Pancreas (tissue), 10 donors: Measurements from ENCODE around the gene TGFB1. TPM values are rescaled to one million over a fixed set of nuclear protein-coding genes. Genes with fewer than 3 reads are reported as not detected.

Experiments
- ATAC-seq, 4 donors: fragments of 200-7000 bp; cut with Tn5 transposase; one replicate each; pipeline versions ENCODE4 v1.8.0 to v1.9.1; 2020; ENCODE audit warnings: mild to moderate bottlenecking in 4 of 4, moderate library complexity in 4 of 4
- DNase-seq, 6 donors: peaks; one replicate each; pipeline ENCODE4 v3.0.0-alpha.2; 2020
- FAIRE-seq: peaks from 2 replicates; lab custom pipeline; 2012; peaks lifted over from hg19 to GRCh38; lab: Jason Lieb, UNC
- H3K27ac ChIP-seq, 4 donors: fragments of 200-600 bp; sonication (generic); 1 replicate in 3 of 4; 2 replicates in 1 of 4; pipeline versions ENCODE4 v1.5.0 to v1.8.0; 2020
- H3K27me3 ChIP-seq, 4 donors: fragments of 200-600 bp; one replicate each; pipeline ENCODE4 v1.8.0; 2021
- H3K36me3 ChIP-seq, 3 donors: fragments of 200-600 bp; sonication (generic) in 1 of 3; one replicate each; pipeline versions ENCODE4 v1.5.0 to v1.8.0; 2020 to 2021
- H3K4me1 ChIP-seq, 3 donors: fragments of 200-600 bp; one replicate each; pipeline ENCODE4 v1.8.0; 2021
- H3K4me3 ChIP-seq, 4 donors: fragments of 200-600 bp; sonication (generic) in 2 of 4; one replicate each; pipeline versions ENCODE4 v1.5.0 to v1.8.0; 2020 to 2021
- H3K9me3 ChIP-seq, 4 donors: fragments of 200-600 bp; one replicate each; pipeline ENCODE4 v1.8.0; 2021
- WGBS, 2 donors: extraction: QIAGEN DNeasy Blood & Tissue Kit; methylation state at CpG; one replicate each; pipeline ENCODE4 v1.1.7; 2013; 5-methylcytosine and 5-hydroxymethylcytosine counted together
- intact Hi-C, 3 donors: fragments of 100-400 bp; cut with DNase I; formaldehyde crosslinking; loops; one replicate each; pipeline versions ENCODE4 v1.11.1 to v1.14.2; 2022
- polyA plus RNA-seq, 2 donors: library from polyadenylated mRNA; stranded (reverse); fragments of 200-250 nt; gene quantifications; one replicate each; pipeline ENCODE4 v1.2.3, GENCODE V29; 2013
- total RNA-seq, 6 donors: library from RNA; stranded (reverse); fragmentation: NEBNext Ultra II Directional in 4 of 6; extraction: Animal tissue kit (Norgen Biotek cat#: 25700) in 4 of 6; gene quantifications; one replicate each; pipeline versions ENCODE4 v1.2.1 to v1.2.4, GENCODE V29; 2021 to 2023
- TF ChIP-seq, protein P1 (sequence below), 4 donors: fragments of 200-600 bp; sonication (generic) in 3 of 4; IDR thresholded peaks; one replicate each; pipeline versions ENCODE4 v1.5.0 to v1.8.0; 2021; ENCODE audit warnings: antibody characterized with exemption in 4 of 4
- donor health status: healthy with polysubstance abuse.
- donor health status: DM: no; HTN: no; CAD: no; lungs with moderate emphysema.
- donor health status: DM: no; HTN: no; CAD: no.
- donor health status: control.
- donor health status: control.
- donor health status: Bipolar disorder and iron deficiency.
- donor health status: DM: yes; HTN: yes; CAD: no.
- donor health status: DM: no; HTN: no; CAD: no.
- donor health status: DM: no; HTN: no; CAD: no.
- donor health status: DM: yes; HTN: yes; CAD: no.

Gene TGFB1
- total and polyA plus RNA-seq, 8 donors: 3.3 to 32.3 (median 6.1) TPM

GRCh38 chr19:41300555-41300954 lies 53.2 kb downstream of the TGFB1 start:
- H3K9me3 ChIP-seq: no peaks in the 10 kb centered on the region
- TF ChIP-seq, protein P1, sequence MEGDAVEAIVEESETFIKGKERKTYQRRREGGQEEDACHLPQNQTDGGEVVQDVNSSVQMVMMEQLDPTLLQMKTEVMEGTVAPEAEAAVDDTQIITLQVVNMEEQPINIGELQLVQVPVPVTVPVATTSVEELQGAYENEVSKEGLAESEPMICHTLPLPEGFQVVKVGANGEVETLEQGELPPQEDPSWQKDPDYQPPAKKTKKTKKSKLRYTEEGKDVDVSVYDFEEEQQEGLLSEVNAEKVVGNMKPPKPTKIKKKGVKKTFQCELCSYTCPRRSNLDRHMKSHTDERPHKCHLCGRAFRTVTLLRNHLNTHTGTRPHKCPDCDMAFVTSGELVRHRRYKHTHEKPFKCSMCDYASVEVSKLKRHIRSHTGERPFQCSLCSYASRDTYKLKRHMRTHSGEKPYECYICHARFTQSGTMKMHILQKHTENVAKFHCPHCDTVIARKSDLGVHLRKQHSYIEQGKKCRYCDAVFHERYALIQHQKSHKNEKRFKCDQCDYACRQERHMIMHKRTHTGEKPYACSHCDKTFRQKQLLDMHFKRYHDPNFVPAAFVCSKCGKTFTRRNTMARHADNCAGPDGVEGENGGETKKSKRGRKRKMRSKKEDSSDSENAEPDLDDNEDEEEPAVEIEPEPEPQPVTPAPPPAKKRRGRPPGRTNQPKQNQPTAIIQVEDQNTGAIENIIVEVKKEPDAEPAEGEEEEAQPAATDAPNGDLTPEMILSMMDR (IDR thresholded peaks at IDR 0.05): no peak
- H3K27me3 ChIP-seq: no peaks in the 10 kb centered on the region
- no peak overlapping the region for H3K27ac ChIP-seq
- H3K4me1 ChIP-seq: peaks cover 0 to 12% (median 0%) of the 10 kb centered on the region in 3 donors
- WGBS, 2 donors: 92 to 94% methylated on average over 6 of the region's 6 CpGs
- no peak overlapping the region for H3K4me3 ChIP-seq
- FAIRE-seq: no peak
- intact Hi-C loops: loop anchor here in 1 of 3 donors (10.0 kb wide), 1 partner anchor 96 kb away; no protein-coding TSS in a partner anchor
- H3K36me3 ChIP-seq: peaks cover 7 to 73% (median 35%) of the 10 kb centered on the region in 3 donors
- ATAC-seq: no peak
- peak in 1 of 6 donors; percentile 10 for DNase-seq

GRCh38 chr19:41299755-41300089 lies 54.0 kb downstream of the TGFB1 start:
- ATAC-seq: peak in 2 of 4 donors; percentile 3 to 6
- peaks cover 7 to 73% (median 37%) of the 10 kb centered on the region in 3 donors for H3K36me3 ChIP-seq
- WGBS, 2 donors: 50 to 53% methylated on average over 4 of the region's 4 CpGs
- no peak for FAIRE-seq
- intact Hi-C loops: loop anchor here in 1 of 3 donors (10.0 kb wide), 1 partner anchor 95 kb away; no protein-coding TSS in a partner anchor
- no peaks in the 10 kb centered on the region for H3K27me3 ChIP-seq
- H3K4me1 ChIP-seq: peaks cover 0 to 12% (median 0%) of the 10 kb centered on the region in 3 donors
- peak overlapping the region in 2 of 4 donors; percentile 50 to 67 for H3K27ac ChIP-seq
- TF ChIP-seq, protein P1 (IDR thresholded peaks at IDR 0.05): no peak
- H3K4me3 ChIP-seq: no peak overlapping the region
- H3K9me3 ChIP-seq: no peaks in the 10 kb centered on the region
- DNase-seq: no peak

- TF ChIP-seq, protein P1 (IDR thresholded peaks at IDR 0.05): no peak
- DNase-seq: no peak
- intact Hi-C loops: no loop called here
- peaks cover 0 to 12% (median 0%) of the 10 kb centered on the region in 3 donors for H3K4me1 ChIP-seq
- H3K27me3 ChIP-seq: no peaks in the 10 kb centered on the region
- no peak for FAIRE-seq
- H3K4me3 ChIP-seq: no peak overlapping the region
- peaks cover 4 to 73% (median 37%) of the 10 kb centered on the region in 3 donors for H3K36me3 ChIP-seq
- ATAC-seq: peak in 1 of 4 donors; percentile 4
- WGBS, 2 donors: 76 to 80% methylated on average over 10 of the region's 10 CpGs
- H3K27ac ChIP-seq: peak overlapping the region in 3 of 4 donors; percentile 6 to 67 (median 50)
- H3K9me3 ChIP-seq: no peaks in the 10 kb centered on the region
These were observed 54.5 kb downstream of the TGFB1 start for GRCh38 chr19:41299046-41299754.

GRCh38 chr19:41298348-41298964 lies 55.3 kb downstream of the TGFB1 start:
- no peak overlapping the region for H3K4me3 ChIP-seq
- DNase-seq (peak in 3 of 6 donors; percentile 59 to 71 (median 62)), ATAC-seq (peak in 3 of 4 donors; percentile 77 to 90 (median 82)), FAIRE-seq (no peak)
- H3K4me1 ChIP-seq: peaks cover 0 to 12% (median 0%) of the 10 kb centered on the region in 3 donors
- TF ChIP-seq, protein P1 (IDR thresholded peaks at IDR 0.05): no peak
- WGBS, 2 donors: 48 to 50% methylated on average over 4 of the region's 4 CpGs
- H3K27me3 ChIP-seq: no peaks in the 10 kb centered on the region
- no peaks in the 10 kb centered on the region for H3K9me3 ChIP-seq
- H3K27ac ChIP-seq: peak overlapping the region in 3 of 4 donors; percentile 40 to 67 (median 50)
- intact Hi-C loops: no loop called here
- H3K36me3 ChIP-seq: peaks cover 8 to 73% (median 37%) of the 10 kb centered on the region in 3 donors
